H9 (cell line): Measurements from ENCODE around the gene ARL4D. TPM values are rescaled to one million over a fixed set of nuclear protein-coding genes. Genes with fewer than 3 reads are reported as not detected.

ENCODE experiments used
- DNase-seq: peaks from one replicate; pipeline ENCODE4 v3.0.0-alpha.2; 2017
- H2AFZ ChIP-seq: one replicate; pipeline ENCODE4 v1.6.1; 2013; ENCODE audit warnings: mild to moderate bottlenecking, low read length, control low read depth, moderate library complexity
- H2AK5ac ChIP-seq: 2 replicates; pipeline ENCODE4 v1.6.1; 2013; ENCODE audit warnings: low read length, control low read depth, mixed read lengths; ENCODE audit not compliant: insufficient read length
- H2BK120ac ChIP-seq: one replicate; pipeline ENCODE4 v1.6.1; 2013; ENCODE audit warnings: low read depth, mild to moderate bottlenecking, low read length, control low read depth, inconsistent platforms; ENCODE audit not compliant: poor library complexity, severe bottlenecking
- H2BK12ac ChIP-seq: 2 replicates; pipeline ENCODE4 v1.6.1; 2013; ENCODE audit warnings: low read length, control low read depth, mixed read lengths, low read depth; ENCODE audit not compliant: insufficient read length
- H2BK15ac ChIP-seq: 2 replicates; pipeline ENCODE4 v1.6.1; 2013; ENCODE audit warnings: low read depth, low read length, control low read depth
- H2BK20ac ChIP-seq: one replicate; pipeline ENCODE4 v1.6.1; 2013; ENCODE audit warnings: low read depth, mild to moderate bottlenecking, low read length, control low read depth, inconsistent platforms; ENCODE audit not compliant: poor library complexity, severe bottlenecking
- H2BK5ac ChIP-seq: 2 replicates; pipeline ENCODE4 v1.6.1; 2013; ENCODE audit warnings: low read length, control low read depth, mixed read lengths; ENCODE audit not compliant: insufficient read length
- H3K14ac ChIP-seq: 2 replicates; pipeline ENCODE4 v1.6.1; 2013; ENCODE audit warnings: low read length, control low read depth; ENCODE audit not compliant: insufficient read depth
- H3K18ac ChIP-seq: 2 replicates; pipeline ENCODE4 v1.6.1; 2013; ENCODE audit warnings: low read depth, mild to moderate bottlenecking, mixed read lengths, low read length, control low read depth; ENCODE audit not compliant: insufficient read length
- H3K23ac ChIP-seq: 2 replicates; pipeline ENCODE4 v1.6.1; 2013; ENCODE audit warnings: low read length, control low read depth, mixed read lengths, low read depth; ENCODE audit not compliant: insufficient read length
- H3K23me2 ChIP-seq: 2 replicates; pipeline ENCODE4 v1.6.1; 2013; ENCODE audit warnings: low read depth, mild to moderate bottlenecking, mixed read lengths, low read length, control low read depth; ENCODE audit not compliant: insufficient read length, poor library complexity, severe bottlenecking
- H3K27ac ChIP-seq: 2 replicates; pipeline ENCODE4 v1.5.1; 2013; ENCODE audit warnings: low read length, control low read depth, mixed read lengths, low read depth; ENCODE audit not compliant: insufficient read length
- H3K27me3 ChIP-seq: 2 replicates; pipeline ENCODE4 v1.6.1; 2013; ENCODE audit warnings: low read length, control low read depth, inconsistent platforms; ENCODE audit not compliant: insufficient read depth
- H3K4ac ChIP-seq: 2 replicates; pipeline ENCODE4 v1.6.1; 2013; ENCODE audit warnings: low read depth, mild to moderate bottlenecking, control low read depth, inconsistent platforms, low read length, moderate library complexity
- H3K4me1 ChIP-seq: 2 replicates; pipeline ENCODE4 v1.6.1; 2013; ENCODE audit warnings: low read length, control low read depth, inconsistent platforms; ENCODE audit not compliant: insufficient read depth
- H3K4me2 ChIP-seq: 2 replicates; pipeline ENCODE4 v1.6.1; 2013; ENCODE audit warnings: low read length, control low read depth, mixed read lengths; ENCODE audit not compliant: insufficient read length, insufficient read depth
- H3K56ac ChIP-seq: 2 replicates; pipeline ENCODE4 v1.6.1; 2013; ENCODE audit warnings: low read depth, mild to moderate bottlenecking, mixed read lengths, low read length, control low read depth; ENCODE audit not compliant: insufficient read length
- H3K79me1 ChIP-seq: 2 replicates; pipeline ENCODE4 v1.6.1; 2013; ENCODE audit warnings: low read depth, mild to moderate bottlenecking, moderate library complexity, low read length, control low read depth, inconsistent platforms; ENCODE audit not compliant: insufficient read depth, poor library complexity, severe bottlenecking
- H3K79me2 ChIP-seq: 2 replicates; pipeline ENCODE4 v1.6.1; 2013; ENCODE audit warnings: low read length, control low read depth, inconsistent platforms; ENCODE audit not compliant: insufficient read depth
- H3K9ac ChIP-seq: 2 replicates; pipeline ENCODE4 v1.6.1; 2013; ENCODE audit warnings: low read length, control low read depth, mixed read lengths; ENCODE audit not compliant: insufficient read length; ENCODE audit errors: extremely low read depth
- H3K9me3 ChIP-seq: one replicate; pipeline ENCODE4 v1.6.1; 2013; ENCODE audit warnings: low read depth, low read length, inconsistent platforms; ENCODE audit not compliant: control insufficient read depth
- H3T11ph ChIP-seq: one replicate; pipeline ENCODE4 v1.6.1; 2013; ENCODE audit warnings: mild to moderate bottlenecking, low read length, control low read depth, inconsistent platforms
- H4K20me1 ChIP-seq: one replicate; pipeline ENCODE4 v1.6.1; 2013; ENCODE audit not compliant: control insufficient read depth, insufficient read length, insufficient read depth
- H4K5ac ChIP-seq: 2 replicates; pipeline ENCODE4 v1.6.1; 2013; ENCODE audit warnings: low read depth, mild to moderate bottlenecking, mixed read lengths, low read length, control low read depth; ENCODE audit not compliant: insufficient read length
- H4K8ac ChIP-seq: replicated peaks from 2 replicates; pipeline ENCODE4 v1.6.1; 2013; ENCODE audit warnings: low read length, control low read depth, mixed read lengths, low read depth; ENCODE audit not compliant: insufficient read length
- H4K91ac ChIP-seq: 2 replicates; pipeline ENCODE4 v1.6.1; 2013; ENCODE audit warnings: low read depth, mild to moderate bottlenecking, moderate library complexity, mixed read lengths, low read length, control low read depth; ENCODE audit not compliant: insufficient read length
- H3K27ac Mint-ChIP-seq, 3 experiments: 2 replicates in 2 of 3; 3 replicates in 1 of 3; pipeline ENCODE4 v1.8.0; 2020 to 2021; ENCODE audit warnings: mixed read lengths in 3 of 3, mild to moderate bottlenecking in 1 of 3, moderate library complexity in 1 of 3
- H3K27me3 Mint-ChIP-seq: 2 replicates; pipeline ENCODE4 v1.8.0; 2021; ENCODE audit warnings: low read depth, mild to moderate bottlenecking, moderate library complexity, mixed read lengths
- H3K36me3 Mint-ChIP-seq, 3 experiments: 2 replicates in 2 of 3; 3 replicates in 1 of 3; pipeline ENCODE4 v1.8.0; 2020 to 2021; ENCODE audit warnings: low read depth in 3 of 3, mixed read lengths in 3 of 3; ENCODE audit not compliant: insufficient read depth in 1 of 3
- H3K4me1 Mint-ChIP-seq, 2 experiments: 2 replicates each; pipeline ENCODE4 v1.8.0; 2020; ENCODE audit warnings: mixed read lengths in 2 of 2
- H3K4me3 Mint-ChIP-seq, 2 experiments: 2 replicates in 1 of 2; 3 replicates in 1 of 2; pipeline ENCODE4 v1.8.0; 2020 to 2021; ENCODE audit warnings: mild to moderate bottlenecking in 2 of 2, mixed read lengths in 2 of 2, moderate library complexity in 1 of 2
- H3K9me3 Mint-ChIP-seq, 2 experiments: 2 replicates in 1 of 2; 3 replicates in 1 of 2; pipeline ENCODE4 v1.8.0; 2020; ENCODE audit warnings: mild to moderate bottlenecking in 2 of 2, mixed read lengths in 2 of 2, moderate library complexity in 1 of 2
- CTCF ChIP-seq: fragments of 200-600 bp; sonication (generic); conservative IDR thresholded peaks from 3 replicates; pipeline ENCODE4 v1.8.0; 2021; ENCODE audit warnings: antibody characterized with exemption, mild to moderate bottlenecking
- WGBS: extraction: QIAGEN DNeasy Blood & Tissue Kit; methylation state at CpG from one replicate; pipeline ENCODE4 v1.1.7; 2013; ENCODE audit warnings: missing lambda C conversion rate, low lambda C conversion rate, mixed read lengths; ENCODE audit not compliant: insufficient read length; ENCODE audit errors: extremely low coverage; 5-methylcytosine and 5-hydroxymethylcytosine counted together
- total RNA-seq: library from RNA; stranded (reverse); gene quantifications from 2 replicates; pipeline ENCODE4 v1.2.1, GENCODE V29; 2021

Gene ARL4D
- total RNA-seq, 1 experiment from 2014 or later, result 6.2 TPM

GRCh38 chr17:43372273-43372911 is 26.4 kb upstream of the ARL4D start:
- H3K27me3 Mint-ChIP-seq, result no peaks in the 10 kb centered on the region; the same call in 1 of the 2 replicates
- no peaks in the 10 kb centered on the region; a peak in 1 of 7 replicates for H3K36me3 Mint-ChIP-seq
- Histone ChIP-seq H4K8ac (no peak overlapping the region), H2BK15ac (no peak overlapping the region), H4K91ac (no peak overlapping the region), H3K4me2 (no peak overlapping the region), H3K18ac (no peak overlapping the region), H2BK5ac (no peak overlapping the region), H2BK12ac (no peak overlapping the region), H3K4ac (no peak overlapping the region), H3K27ac (no peak overlapping the region), H3K9ac (no peak overlapping the region), H3T11ph (no peak overlapping the region), H4K20me1 (no peaks in the 10 kb centered on the region), H3K27me3 (no peaks in the 10 kb centered on the region), H3K4me1 (peaks cover 2% of the 10 kb centered on the region; the same call in 1 of the 2 replicates), H3K79me1 (no peaks in the 10 kb centered on the region), H4K5ac (no peak overlapping the region), H3K14ac (no peak overlapping the region), H3K79me2 (no peaks in the 10 kb centered on the region), H2AFZ (no peak overlapping the region), H2AK5ac (no peak overlapping the region), H3K56ac (no peak overlapping the region), H3K9me3 (no peaks in the 10 kb centered on the region), H2BK120ac (no peak overlapping the region), H2BK20ac (no peak overlapping the region), H3K23ac (no peak overlapping the region), H3K23me2 (peaks cover 7% of the 10 kb centered on the region)
- no peak for DNase-seq
- no peak overlapping the region for H3K4me3 Mint-ChIP-seq
- no peak for TF ChIP-seq CTCF
- no CpG with 5 or more reads among the region's 11 CpGs for WGBS
- H3K9me3 Mint-ChIP-seq, result peaks cover 0 to 2% of the 10 kb centered on the region in 2 experiments; a peak in 2 of 5 replicates
- H3K4me1 Mint-ChIP-seq, result peaks cover 20 to 24% of the 10 kb centered on the region in 2 experiments
- H3K27ac Mint-ChIP-seq, result no peak overlapping the region
